GM21717 (cell line): ENCODE data around the gene HOXC9.

ENCODE experiments used
- ATAC-seq: cut with Tn5 transposase; IDR thresholded peaks from one replicate; pipeline ENCODE4 v1.9.1; 2021; ENCODE audit warnings: mild to moderate bottlenecking, moderate library complexity; ENCODE audit not compliant: unreplicated experiment

HOXC9 gene

GRCh38 chr12:54000116-54001114, at the start of gene HOXC9:
Gene HOXC9, plus strand, starts transcription at chr12:54000161. Its CDS starts 28 bp downstream, at chr12:54000189.
- no peak for ATAC-seq

- no peak for ATAC-seq
These were observed 49.6 kb upstream of the HOXC9 start for GRCh38 chr12:53950437-53950773.

- no peak for ATAC-seq
These were observed 49.0 kb upstream of the HOXC9 start for GRCh38 chr12:53950789-53951576.

GRCh38 chr12:53951577-53952334, 48.2 kb upstream of the HOXC9 start:
- ATAC-seq = no peak

- ATAC-seq = no peak
These were observed 47.6 kb upstream of the HOXC9 start for GRCh38 chr12:53952335-53952694.

- no peak for ATAC-seq
These were observed 46.9 kb upstream of the HOXC9 start for GRCh38 chr12:53952871-53953734.

GRCh38 chr12:53953831-53954693, 45.9 kb upstream of the HOXC9 start:
- ATAC-seq = no peak

- no peak for ATAC-seq
These were observed 45.3 kb upstream of the HOXC9 start, which contains the start of gene HOXC12 for GRCh38 chr12:53954694-53955035. Gene HOXC12, plus strand, starts transcription at chr12:53954903. Its CDS starts 27 bp downstream, at chr12:53954930.

- no peak for ATAC-seq
These were observed 44.8 kb upstream of the HOXC9 start for GRCh38 chr12:53955036-53955775.

GRCh38 chr12:53955776-53956250, 44.1 kb upstream of the HOXC9 start:
- no peak for ATAC-seq

- no peak for ATAC-seq
These were observed 43.6 kb upstream of the HOXC9 start for GRCh38 chr12:53956251-53956887.

- ATAC-seq = no peak
These were observed 42.9 kb upstream of the HOXC9 start for GRCh38 chr12:53956914-53957536.

GRCh38 chr12:53958128-53958527, 41.8 kb upstream of the HOXC9 start:
- no peak for ATAC-seq

GRCh38 chr12:53959314-53959713, 40.6 kb upstream of the HOXC9 start:
- ATAC-seq = no peak

GRCh38 chr12:53960187-53961024, 39.6 kb upstream of the HOXC9 start:
- ATAC-seq = no peak

- ATAC-seq = no peak
These were observed 38.8 kb upstream of the HOXC9 start for GRCh38 chr12:53961025-53961761.
